K562 (cell line): ENCODE data around the gene RPP14. TPM values are rescaled to one million over a fixed set of nuclear protein-coding genes. Genes with fewer than 3 reads are reported as not detected.

Experiments used
- ATF7 ChIP-seq: fragments of 450-650 bp; IDR thresholded peaks from 2 replicates; pipeline ENCODE4 v1.7.1; 2014; ENCODE audit warnings: mild to moderate bottlenecking, moderate library complexity
- CBX1 ChIP-seq: sonication (generic); IDR thresholded peaks from 2 replicates; pipeline ENCODE4 v1.6.1; 2016; ENCODE audit warnings: antibody characterized with exemption, low read depth, mild to moderate bottlenecking
- HMGN3 ChIP-seq: IDR thresholded peaks from 2 replicates; pipeline ENCODE4 v1.6.1; 2011; ENCODE audit warnings: borderline replicate concordance, low read depth, mild to moderate bottlenecking, mixed read lengths, low read length; ENCODE audit not compliant: insufficient read length; ENCODE audit errors: extremely low read depth
- MYC ChIP-seq, 2 experiments: fragments of 250-450 bp in 1 of 2; sonication (Bioruptor Pico) in 1 of 2; IDR thresholded peaks; 2 replicates each; pipeline versions ENCODE4 v1.5.1 to v1.6.1; 2012 to 2021; ENCODE audit warnings: low read depth in 2 of 2, borderline replicate concordance in 1 of 2, improper control_type of control experiment in 1 of 2, low read length in 1 of 2, mild to moderate bottlenecking in 1 of 2, moderate library complexity in 1 of 2
- PRMT5 ChIP-seq: sonication (generic); formaldehyde crosslinking; IDR thresholded peaks from 2 replicates; pipeline ENCODE4 v1.5.0; 2020; ENCODE audit warnings: missing genetic modification reagents
- SOX6 ChIP-seq: fragments of 450-650 bp; IDR thresholded peaks from 2 replicates; pipeline ENCODE4 v1.6.1; 2014; ENCODE audit warnings: mild to moderate bottlenecking
- TEAD1 ChIP-seq, 2 experiments: fragments of 450-650 bp in 1 of 2; sonication (generic) in 1 of 2; formaldehyde crosslinking; IDR thresholded peaks; 2 replicates each; pipeline versions ENCODE4 v1.4.0 to v1.8.0; 2020 to 2022; ENCODE audit warnings: mild to moderate bottlenecking in 2 of 2, missing genetic modification reagents in 1 of 2
- YBX1 ChIP-seq: fragments of 450-650 bp; IDR thresholded peaks from 2 replicates; pipeline ENCODE4 v1.7.1; 2016; ENCODE audit warnings: mild to moderate bottlenecking
- ZBTB1 ChIP-seq: sonication (generic); formaldehyde crosslinking; IDR thresholded peaks from 2 replicates; pipeline ENCODE4 v1.8.1; 2023; ENCODE audit warnings: missing genetic modification reagents, low read depth, mild to moderate bottlenecking, borderline replicate concordance
- ZBTB40 ChIP-seq, 2 experiments: fragments of 450-650 bp in 1 of 2; sonication (generic) in 1 of 2; formaldehyde crosslinking in 1 of 2; IDR thresholded peaks; 2 replicates each; pipeline versions ENCODE4 v1.7.1 to v1.9.0; 2016 to 2022; ENCODE audit warnings: inconsistent platforms in 1 of 2, mild to moderate bottlenecking in 1 of 2, missing genetic modification reagents in 1 of 2
- ZNF24 ChIP-seq: fragments of 450-650 bp; IDR thresholded peaks from 2 replicates; pipeline ENCODE4 v1.6.1; 2016
- polyA plus RNA-seq, 8 experiments: library from polyadenylated mRNA; depleted of rRNA in 4 of 8; stranded (reverse) in 5 of 8; unstranded in 3 of 8; fragments of >200 nt; fragmentation: Nextera tagmentation in 2 of 8; fragmentation: Illumina TruSeq in 1 of 8; extraction: Ambion mirVana in 2 of 8; extraction: Trizol in 1 of 8; gene quantifications; 2 replicates each; pipeline versions ENCODE4 v1.2.1 to v1.2.3, GENCODE V29; 2011 to 2014; ENCODE audit warnings: inconsistent platforms in 1 of 8, missing spikeins in 1 of 8
- total RNA-seq, 7 experiments: library from RNA; depleted of rRNA in 6 of 7; stranded (reverse); fragments of >200 nt in 6 of 7; fragmentation: Illumina TruSeq in 2 of 7; extraction: Trizol in 2 of 7; gene quantifications; 2 replicates each; pipeline versions ENCODE4 v1.2.1 to v1.2.3, GENCODE V29; 2011 to 2021; ENCODE audit warnings: low replicate concordance in 1 of 7
- TF ChIP-seq, protein P1 (sequence below), 3 experiments: fragments of 200-800 bp in 1 of 3; fragments of 250-450 bp in 1 of 3; fragments of 450-650 bp in 1 of 3; sonication (Bioruptor Pico) in 1 of 3; sonication (Bioruptor generic) in 1 of 3; formaldehyde crosslinking in 1 of 3; IDR thresholded peaks; 2 replicates each; pipeline versions ENCODE4 v1.6.1 to v1.8.0; 2016 to 2022; ENCODE audit warnings: mild to moderate bottlenecking in 2 of 3, missing genetic modification characterization in 2 of 3, missing compliant biosample characterization in 1 of 3, moderate library complexity in 1 of 3

Gene RPP14
- total and polyA plus RNA-seq, 9 of the 15 experiments (the other 6 are each of a cell fraction or from before 2014, with no cell fraction given) = 13.5 to 20.8 (median 15.4) TPM

GRCh38 chr3:58332575-58333188, 26.6 kb downstream of the RPP14 start, which contains the start of gene PXK (continued):
- TF ChIP-seq, protein P1, sequence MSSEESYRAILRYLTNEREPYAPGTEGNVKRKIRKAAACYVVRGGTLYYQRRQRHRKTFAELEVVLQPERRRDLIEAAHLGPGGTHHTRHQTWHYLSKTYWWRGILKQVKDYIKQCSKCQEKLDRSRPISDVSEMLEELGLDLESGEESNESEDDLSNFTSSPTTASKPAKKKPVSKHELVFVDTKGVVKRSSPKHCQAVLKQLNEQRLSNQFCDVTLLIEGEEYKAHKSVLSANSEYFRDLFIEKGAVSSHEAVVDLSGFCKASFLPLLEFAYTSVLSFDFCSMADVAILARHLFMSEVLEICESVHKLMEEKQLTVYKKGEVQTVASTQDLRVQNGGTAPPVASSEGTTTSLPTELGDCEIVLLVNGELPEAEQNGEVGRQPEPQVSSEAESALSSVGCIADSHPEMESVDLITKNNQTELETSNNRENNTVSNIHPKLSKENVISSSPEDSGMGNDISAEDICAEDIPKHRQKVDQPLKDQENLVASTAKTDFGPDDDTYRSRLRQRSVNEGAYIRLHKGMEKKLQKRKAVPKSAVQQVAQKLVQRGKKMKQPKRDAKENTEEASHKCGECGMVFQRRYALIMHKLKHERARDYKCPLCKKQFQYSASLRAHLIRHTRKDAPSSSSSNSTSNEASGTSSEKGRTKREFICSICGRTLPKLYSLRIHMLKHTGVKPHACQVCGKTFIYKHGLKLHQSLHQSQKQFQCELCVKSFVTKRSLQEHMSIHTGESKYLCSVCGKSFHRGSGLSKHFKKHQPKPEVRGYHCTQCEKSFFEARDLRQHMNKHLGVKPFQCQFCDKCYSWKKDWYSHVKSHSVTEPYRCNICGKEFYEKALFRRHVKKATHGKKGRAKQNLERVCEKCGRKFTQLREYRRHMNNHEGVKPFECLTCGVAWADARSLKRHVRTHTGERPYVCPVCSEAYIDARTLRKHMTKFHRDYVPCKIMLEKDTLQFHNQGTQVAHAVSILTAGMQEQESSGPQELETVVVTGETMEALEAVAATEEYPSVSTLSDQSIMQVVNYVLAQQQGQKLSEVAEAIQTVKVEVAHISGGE (CRISPR knock-in tag; IDR thresholded peaks at IDR 0.05) = no peak
- TF ChIP-seq ZNF24 (peak; percentile 62; the same call in 1 of the 2 replicates), MYC (IDR thresholded peaks at IDR 0.05; ENCODE audit: low read depth, low read length) (peak; percentile 84), MYC (CRISPR knock-in tag; IDR thresholded peaks at IDR 0.05; ENCODE audit: borderline replicate concordance, low read depth) (no peak), PRMT5 (CRISPR knock-in tag) (no peak), ZBTB1 (CRISPR knock-in tag) (peak; percentile 60; the same call in 1 of the 2 replicates), TEAD1 (CRISPR knock-in tag; IDR thresholded peaks at IDR 0.05) (peak in 1 of 2 experiments; percentile 19; a peak in 1 of 4 replicates), CBX1 (peak; percentile 75; the same call in 1 of the 2 replicates), YBX1 (no peak), ZBTB40 (IDR thresholded peaks at IDR 0.05) (no peak), ZBTB40 (CRISPR knock-in tag; IDR thresholded peaks at IDR 0.05) (no peak), SOX6 (peak; percentile 56), ATF7 (peak; percentile 29; the same call in 1 of the 2 replicates), HMGN3 (peak; percentile 43)
